ENCODE results near the gene MKRN1. TPM values are rescaled to one million over a fixed set of nuclear protein-coding genes. Genes with fewer than 3 reads are reported as not detected.

Gene MKRN1
- total and polyA plus RNA-seq, 8 donors, result 21.0 to 102 (median 49.8) TPM

DNA sequence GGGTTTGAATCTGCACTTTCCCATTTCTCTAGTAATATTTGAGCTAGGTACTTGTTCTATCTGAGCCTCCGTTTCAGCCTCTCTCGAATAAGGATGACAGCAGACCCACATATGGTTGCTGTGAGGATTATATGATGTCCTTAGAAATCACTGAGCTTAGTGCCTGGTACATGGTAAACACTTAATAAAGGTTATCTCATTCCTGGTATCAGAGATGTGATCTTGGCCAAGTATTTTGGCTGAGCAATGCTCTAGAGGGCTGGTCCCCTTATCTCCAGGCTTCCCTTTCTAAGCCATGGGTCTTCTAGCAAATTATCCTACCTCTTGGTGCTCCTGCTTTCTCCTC is 407 bp upstream of the MKRN1 start:
- Histone ChIP-seq H3K27ac (peak overlapping the region; percentile 88 to 96 (median 95)), H3K9me3 (no peaks in the 10 kb centered on the region), H3K36me3 (no peaks in the 10 kb centered on the region), H3K4me3 (peak overlapping the region; percentile 83 to 99 (median 98)), H3K4me1 (peaks cover 28 to 44% (median 38%) of the 10 kb centered on the region in 4 donors), H3K27me3 (no peaks in the 10 kb centered on the region)
- no peak for TF ChIP-seq POLR2AphosphoS5 (IDR thresholded peaks at IDR 0.05)
- no peak for TF ChIP-seq POLR2A (IDR thresholded peaks at IDR 0.05)
- no peak for TF ChIP-seq EP300 (IDR thresholded peaks at IDR 0.05)
- TF ChIP-seq, protein P1, sequence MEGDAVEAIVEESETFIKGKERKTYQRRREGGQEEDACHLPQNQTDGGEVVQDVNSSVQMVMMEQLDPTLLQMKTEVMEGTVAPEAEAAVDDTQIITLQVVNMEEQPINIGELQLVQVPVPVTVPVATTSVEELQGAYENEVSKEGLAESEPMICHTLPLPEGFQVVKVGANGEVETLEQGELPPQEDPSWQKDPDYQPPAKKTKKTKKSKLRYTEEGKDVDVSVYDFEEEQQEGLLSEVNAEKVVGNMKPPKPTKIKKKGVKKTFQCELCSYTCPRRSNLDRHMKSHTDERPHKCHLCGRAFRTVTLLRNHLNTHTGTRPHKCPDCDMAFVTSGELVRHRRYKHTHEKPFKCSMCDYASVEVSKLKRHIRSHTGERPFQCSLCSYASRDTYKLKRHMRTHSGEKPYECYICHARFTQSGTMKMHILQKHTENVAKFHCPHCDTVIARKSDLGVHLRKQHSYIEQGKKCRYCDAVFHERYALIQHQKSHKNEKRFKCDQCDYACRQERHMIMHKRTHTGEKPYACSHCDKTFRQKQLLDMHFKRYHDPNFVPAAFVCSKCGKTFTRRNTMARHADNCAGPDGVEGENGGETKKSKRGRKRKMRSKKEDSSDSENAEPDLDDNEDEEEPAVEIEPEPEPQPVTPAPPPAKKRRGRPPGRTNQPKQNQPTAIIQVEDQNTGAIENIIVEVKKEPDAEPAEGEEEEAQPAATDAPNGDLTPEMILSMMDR (IDR thresholded peaks at IDR 0.05), result no peak
- 0 to 3% (median 0%) methylated on average over 2 of the region's 2 CpGs for WGBS, 5 donors
- intact Hi-C loops (cut with DNase I; ENCODE audit: low total_unique reads), result no loop called here
- no peak for DNase-seq

DNA sequence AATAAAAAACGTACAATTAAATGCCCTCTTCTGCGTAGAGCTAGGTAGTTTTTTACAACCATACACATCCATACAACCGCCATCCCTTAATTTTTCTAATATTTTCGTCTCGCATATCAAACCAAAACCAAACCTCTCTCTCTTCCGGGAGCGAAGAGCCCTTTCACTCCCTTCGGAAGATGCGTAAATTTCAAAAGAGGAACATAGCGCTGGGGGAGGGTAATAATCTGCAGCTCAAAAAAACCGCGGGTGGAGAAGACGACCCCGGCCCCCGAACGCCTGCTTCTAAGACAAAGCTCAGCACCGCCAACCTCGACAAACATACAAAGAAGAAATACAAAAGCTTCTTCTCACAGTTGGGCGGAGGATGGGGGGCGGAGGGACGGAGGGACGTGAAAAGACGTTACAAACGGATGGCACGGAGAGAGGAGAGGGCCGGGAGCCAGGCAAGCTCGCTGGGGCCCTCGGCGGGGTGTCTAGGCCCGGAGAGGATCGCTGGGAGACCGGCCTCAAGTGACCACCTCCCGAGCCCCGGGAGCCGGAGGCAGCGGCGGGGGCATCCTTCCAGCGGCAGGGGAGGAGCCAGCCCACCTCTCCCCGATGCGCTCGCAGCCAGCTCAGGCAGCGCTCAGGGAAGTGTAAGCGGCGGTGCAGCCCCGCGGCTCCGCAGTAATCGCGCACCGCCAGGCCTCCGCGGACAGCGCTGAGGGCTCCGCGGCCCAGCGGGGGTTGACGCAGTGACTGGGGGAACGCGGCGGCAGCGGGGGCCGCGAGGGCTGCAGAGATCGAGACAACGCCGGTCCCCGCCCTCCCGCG is 851 bp downstream of the MKRN1 start:
- H3K9me3 ChIP-seq, result no peaks in the 10 kb centered on the region
- H3K27me3 ChIP-seq, result no peaks in the 10 kb centered on the region
- no peaks in the 10 kb centered on the region for H3K36me3 ChIP-seq
- no peak for TF ChIP-seq POLR2AphosphoS5 (IDR thresholded peaks at IDR 0.05)
- no peak for TF ChIP-seq EP300 (IDR thresholded peaks at IDR 0.05)
- TF ChIP-seq, protein P1 (IDR thresholded peaks at IDR 0.05), result no peak
- TF ChIP-seq POLR2A (IDR thresholded peaks at IDR 0.05), result no peak
- WGBS, 5 donors, result 0 to 1% (median 0%) methylated on average over 29 to 69 of the region's 69 CpGs
- intact Hi-C loops (cut with DNase I; ENCODE audit: low total_unique reads), result no loop called here
- DNase-seq, result peak in 1 of 2 donors; percentile 81
- peak overlapping the region; percentile 88 to 96 (median 95) for H3K27ac ChIP-seq
- peaks cover 28 to 51% (median 47%) of the 10 kb centered on the region in 4 donors for H3K4me1 ChIP-seq
- peak overlapping the region; percentile 83 to 99 (median 98) for H3K4me3 ChIP-seq

DNA sequence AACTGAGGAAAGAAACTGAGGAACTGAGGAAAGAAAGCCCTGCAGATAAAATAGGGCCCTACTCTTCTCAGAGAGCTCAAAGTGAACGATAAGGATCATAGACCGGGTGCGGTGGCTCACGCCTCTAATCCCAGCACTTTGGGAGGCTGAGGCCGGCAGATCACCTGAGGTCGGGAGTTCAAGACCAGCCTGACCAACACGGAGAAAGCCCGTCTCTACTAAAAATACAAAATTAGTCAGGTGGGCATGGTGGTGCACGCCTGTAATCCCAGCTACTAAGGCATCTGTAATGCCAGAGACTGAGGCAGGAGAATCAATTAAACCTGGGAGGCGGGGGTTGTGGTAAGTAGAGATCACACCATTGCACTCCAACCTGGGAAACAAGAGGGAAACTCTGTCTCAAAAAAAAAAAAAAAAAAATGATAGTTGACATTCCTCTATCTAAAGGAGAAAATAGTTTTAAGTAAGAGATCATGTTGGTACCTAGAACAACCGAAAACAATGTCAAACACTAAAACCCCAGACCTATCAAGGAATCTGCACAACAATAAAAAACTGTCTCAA is 2.5 kb downstream of the MKRN1 start:
- H3K27ac ChIP-seq, result peak overlapping the region in 4 of 5 donors; percentile 52 to 95 (median 90)
- WGBS, 5 donors, result 38 to 54% (median 48%) methylated on average over 11 of the region's 11 CpGs
- no peak for TF ChIP-seq POLR2A (IDR thresholded peaks at IDR 0.05)
- TF ChIP-seq, protein P1 (IDR thresholded peaks at IDR 0.05), result no peak
- TF ChIP-seq EP300 (IDR thresholded peaks at IDR 0.05), result no peak
- TF ChIP-seq POLR2AphosphoS5 (IDR thresholded peaks at IDR 0.05), result no peak

DNA sequence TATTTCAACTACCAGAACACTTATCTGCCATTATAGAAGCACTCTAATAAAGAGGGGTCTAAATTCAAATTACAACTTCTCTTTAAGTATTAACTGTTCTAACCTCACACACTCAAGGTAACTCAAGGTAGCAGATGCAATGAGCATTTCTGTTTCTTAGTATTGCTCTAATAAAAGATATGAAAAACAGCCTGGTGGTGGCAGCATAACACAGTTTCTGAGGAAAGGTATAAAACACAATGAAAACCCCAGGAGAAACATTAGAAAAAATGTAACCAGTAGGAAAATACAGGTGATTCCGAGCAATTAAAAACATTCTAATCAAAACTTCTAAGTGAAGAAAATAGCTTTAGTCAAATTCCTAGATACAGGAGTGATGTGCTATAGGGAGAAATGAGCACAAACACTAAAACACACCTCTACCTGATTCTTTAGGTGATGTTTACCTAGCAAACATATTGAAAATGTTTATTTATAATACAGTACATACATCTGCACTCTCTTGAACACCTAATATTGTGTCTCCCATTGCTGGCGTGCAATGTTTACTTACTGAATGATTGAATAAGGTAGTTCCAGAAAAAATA is 3.5 kb downstream of the MKRN1 start:
- H3K27me3 ChIP-seq, result no peaks in the 10 kb centered on the region
- H3K36me3 ChIP-seq, result peaks cover 6 to 13% (median 10%) of the 10 kb centered on the region in 4 donors
- H3K9me3 ChIP-seq, result no peaks in the 10 kb centered on the region
- H3K27ac ChIP-seq, result peak overlapping the region in 1 of 5 donors; percentile 28
- WGBS, 5 donors, result 18 to 34% (median 26%) methylated on average over 2 of the region's 2 CpGs
- peaks cover 28 to 66% (median 57%) of the 10 kb centered on the region in 4 donors for H3K4me1 ChIP-seq
- intact Hi-C loops (cut with DNase I; ENCODE audit: low total_unique reads), result no loop called here
- TF ChIP-seq, protein P1 (IDR thresholded peaks at IDR 0.05), result peak in 4 of 7 experiments; percentile 42 to 63 (median 54)
- TF ChIP-seq EP300 (IDR thresholded peaks at IDR 0.05) (no peak), POLR2AphosphoS5 (IDR thresholded peaks at IDR 0.05) (no peak)
- peak; percentile 50 to 79 for DNase-seq
- H3K4me3 ChIP-seq, result no peak overlapping the region

More for the DNA sequence above, 2.5 kb downstream of the MKRN1 start:
- Histone ChIP-seq H3K9me3 (no peaks in the 10 kb centered on the region), H3K36me3 (peaks cover 0 to 4% (median 1%) of the 10 kb centered on the region in 4 donors), H3K4me1 (peaks cover 28 to 64% (median 55%) of the 10 kb centered on the region in 4 donors), H3K4me3 (peak overlapping the region in 3 of 4 donors; percentile 83 to 99 (median 98)), H3K27me3 (no peaks in the 10 kb centered on the region)
- intact Hi-C loops (cut with DNase I; ENCODE audit: low total_unique reads), result no loop called here
- DNase-seq, result no peak

Measured in stomach (tissue), 9 donors.